ENCODE data around the gene CNTNAP2. TPM values are rescaled to one million over a fixed set of nuclear protein-coding genes. Genes with fewer than 3 reads are reported as not detected.

The CNTNAP2 gene
- total and polyA plus RNA-seq, 11 donors: 0.01 to 2.6 (median 0.31) TPM; not detected in 3

GRCh38 chr7:148303295-148304082 lies 2186.9 kb downstream of the CNTNAP2 start:
- Histone ChIP-seq H3K27ac (peak overlapping the region in 6 of 12 donors; percentile 8 to 43 (median 28)), H3K4me1 (peaks cover 0 to 24% (median 14%) of the 10 kb centered on the region in 12 donors), H3K36me3 (no peaks in the 10 kb centered on the region), H3K9me3 (no peaks in the 10 kb centered on the region), H3K27me3 (no peaks in the 10 kb centered on the region), H3K4me3 (peak overlapping the region in 1 of 12 donors; percentile 13)
- TF ChIP-seq POLR2A (IDR thresholded peaks at IDR 0.05) (no peak), CTCF (IDR thresholded peaks at IDR 0.05) (no peak)
- DNase-seq (peak; percentile 72 to 88 (median 79)), ATAC-seq (peak; percentile 67 to 93 (median 84))
- intact Hi-C loops (cut with DNase I): no loop called here
- WGBS, 4 donors: 37 to 45% (median 42%) methylated on average over 10 to 11 of the region's 11 CpGs

GRCh38 chr7:148304083-148304335 lies 2187.4 kb downstream of the CNTNAP2 start:
- ATAC-seq (peak in 1 of 4 donors; percentile 7), DNase-seq (no peak)
- H3K36me3 ChIP-seq: no peaks in the 10 kb centered on the region
- H3K9me3 ChIP-seq: no peaks in the 10 kb centered on the region
- no peaks in the 10 kb centered on the region for H3K27me3 ChIP-seq
- 25 to 39% (median 38%) methylated on average over 2 of the region's 2 CpGs for WGBS, 4 donors
- TF ChIP-seq POLR2A (IDR thresholded peaks at IDR 0.05) (no peak), CTCF (IDR thresholded peaks at IDR 0.05) (no peak)
- H3K4me3 ChIP-seq: peak overlapping the region in 1 of 12 donors; percentile 13
- H3K27ac ChIP-seq: peak overlapping the region in 5 of 12 donors; percentile 8 to 43 (median 24)
- H3K4me1 ChIP-seq: peaks cover 0 to 24% (median 14%) of the 10 kb centered on the region in 12 donors
- intact Hi-C loops (cut with DNase I): no loop called here

GRCh38 chr7:148304456-148304855 lies 2187.9 kb downstream of the CNTNAP2 start:
- 7 to 28% (median 22%) methylated on average over 1 of the region's 1 CpG for WGBS, 4 donors
- Histone ChIP-seq H3K4me3 (no peak overlapping the region), H3K9me3 (no peaks in the 10 kb centered on the region), H3K4me1 (peaks cover 0 to 24% (median 14%) of the 10 kb centered on the region in 12 donors), H3K27me3 (no peaks in the 10 kb centered on the region), H3K27ac (peak overlapping the region in 3 of 12 donors; percentile 8 to 38 (median 24)), H3K36me3 (no peaks in the 10 kb centered on the region)
- TF ChIP-seq CTCF (IDR thresholded peaks at IDR 0.05) (no peak), POLR2A (IDR thresholded peaks at IDR 0.05) (no peak)
- intact Hi-C loops (cut with DNase I): no loop called here
- ATAC-seq: no peak
- no peak for DNase-seq

- 71 to 80% (median 76%) methylated on average over 4 of the region's 4 CpGs for WGBS, 4 donors
- TF ChIP-seq POLR2A (IDR thresholded peaks at IDR 0.05) (no peak), CTCF (IDR thresholded peaks at IDR 0.05) (no peak)
- DNase-seq: no peak
- H3K4me3 ChIP-seq: no peak overlapping the region
- no peak overlapping the region for H3K27ac ChIP-seq
- intact Hi-C loops (cut with DNase I): no loop called here
- H3K27me3 ChIP-seq: no peaks in the 10 kb centered on the region
- ATAC-seq: no peak
- peaks cover 0 to 24% (median 14%) of the 10 kb centered on the region in 12 donors for H3K4me1 ChIP-seq
- no peaks in the 10 kb centered on the region for H3K9me3 ChIP-seq
- no peaks in the 10 kb centered on the region for H3K36me3 ChIP-seq
Measured at GRCh38 chr7:148306759-148307158, 2190.2 kb downstream of the CNTNAP2 start.

Measured in heart left ventricle (tissue), 16 donors.